Bronchial epithelial cell (primary cell): ENCODE measurements around the gene KATNAL1. TPM values are rescaled to one million over a fixed set of nuclear protein-coding genes. Genes with fewer than 3 reads are reported as not detected.
A peak's percentile ranks its signal among the peaks of the same experiment; 100 is the strongest.

Experiments used
- DNase-seq: peaks from one replicate; pipeline ENCODE4 v3.0.0-alpha.2; 2010; ENCODE audit warnings: low read depth
- FAIRE-seq: peaks from 2 replicates; lab custom pipeline; 2011; peaks lifted over from hg19 to GRCh38; lab: Jason Lieb, UNC
- H3K27me3 ChIP-seq: 2 replicates; pipeline ENCODE4 v1.5.1; 2011; ENCODE audit warnings: low read length; ENCODE audit not compliant: control insufficient read depth, insufficient read depth
- H3K36me3 ChIP-seq: 2 replicates; pipeline ENCODE4 v1.5.1; 2011; ENCODE audit warnings: low read length; ENCODE audit not compliant: control insufficient read depth, insufficient read depth
- H3K4me3 ChIP-seq: 2 replicates; pipeline ENCODE4 v1.5.1; 2011; ENCODE audit warnings: mild to moderate bottlenecking, low read depth, low read length, control low read depth
- CTCF ChIP-seq: IDR thresholded peaks from 2 replicates; pipeline ENCODE4 v1.5.1; 2011; ENCODE audit warnings: mild to moderate bottlenecking, moderate library complexity, low read length, control low read depth, inconsistent platforms; ENCODE audit not compliant: insufficient read depth, severe bottlenecking
- total RNA-seq: library from RNA; depleted of rRNA; stranded (reverse); fragments of >200 nt; gene quantifications from 2 replicates; pipeline ENCODE4 v1.2.1, GENCODE V29; 2014

The KATNAL1 gene
- total RNA-seq, 1 donor from 2014 or later: 5.5 TPM

DNA sequence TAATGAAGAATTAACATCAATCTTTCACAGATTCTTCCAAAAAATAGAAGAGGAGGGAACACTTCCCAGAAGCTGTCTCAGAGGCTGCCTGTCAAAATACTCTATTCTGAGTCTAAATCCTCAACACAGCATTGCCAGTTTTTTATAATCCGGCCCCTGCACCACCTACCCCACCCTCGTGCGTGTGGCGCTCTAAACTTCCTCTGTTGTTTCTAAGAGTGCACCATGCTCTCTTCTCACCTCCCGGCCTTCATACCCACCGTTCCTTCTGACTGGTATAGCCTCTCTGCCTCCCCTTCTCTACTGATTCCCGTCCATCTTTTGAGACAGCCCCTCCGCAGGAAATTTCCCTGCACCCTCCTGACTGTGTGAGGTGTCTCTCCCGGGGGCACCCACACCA lies 136.8 kb downstream of the KATNAL1 start:
- Histone ChIP-seq H3K4me3 (no peak overlapping the region), H3K27me3 (no peaks in the 10 kb centered on the region), H3K36me3 (no peaks in the 10 kb centered on the region)
- FAIRE-seq (no peak), DNase-seq (no peak)
- no peak for TF ChIP-seq CTCF

- no peaks in the 10 kb centered on the region for H3K27me3 ChIP-seq
- DNase-seq (no peak), FAIRE-seq (no peak)
- no peaks in the 10 kb centered on the region for H3K36me3 ChIP-seq
- H3K4me3 ChIP-seq: no peak overlapping the region
- TF ChIP-seq CTCF: no peak
Observed at GRCh38 chr13:30169442-30169841, 137.9 kb downstream of the KATNAL1 start.

GRCh38 chr13:30165796-30166195 lies 141.6 kb downstream of the KATNAL1 start:
- H3K27me3 ChIP-seq: no peaks in the 10 kb centered on the region
- no peak for TF ChIP-seq CTCF
- FAIRE-seq (no peak), DNase-seq (no peak)
- no peaks in the 10 kb centered on the region for H3K36me3 ChIP-seq
- no peak overlapping the region for H3K4me3 ChIP-seq

DNA sequence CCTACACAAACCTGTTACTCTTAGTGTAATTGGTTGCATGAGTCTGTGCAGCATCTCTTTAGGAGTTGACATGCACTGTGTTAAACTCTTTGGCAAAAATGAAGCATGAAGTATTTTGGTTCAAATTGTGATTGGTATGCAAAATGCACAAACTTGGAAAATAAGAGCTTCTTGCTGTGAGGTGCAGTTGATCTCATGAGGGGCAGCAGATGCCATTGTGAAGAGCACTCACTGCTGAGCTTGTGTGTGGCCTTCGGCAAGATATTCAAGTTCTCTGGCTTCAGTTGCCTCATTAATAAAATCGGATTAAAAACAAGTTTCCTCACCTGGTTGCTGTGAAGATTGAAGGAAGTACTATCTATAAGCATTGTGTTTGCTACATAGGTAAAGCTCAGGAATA lies 142.3 kb downstream of the KATNAL1 start:
- DNase-seq (no peak), FAIRE-seq (peak; percentile 79)
- Histone ChIP-seq H3K27me3 (no peaks in the 10 kb centered on the region), H3K4me3 (no peak overlapping the region), H3K36me3 (no peaks in the 10 kb centered on the region)
- no peak for TF ChIP-seq CTCF

GRCh38 chr13:30164146-30164545 lies 143.2 kb downstream of the KATNAL1 start:
- FAIRE-seq (no peak), DNase-seq (no peak)
- no peaks in the 10 kb centered on the region for H3K27me3 ChIP-seq
- H3K36me3 ChIP-seq: no peaks in the 10 kb centered on the region
- no peak for TF ChIP-seq CTCF
- no peak overlapping the region for H3K4me3 ChIP-seq

DNA sequence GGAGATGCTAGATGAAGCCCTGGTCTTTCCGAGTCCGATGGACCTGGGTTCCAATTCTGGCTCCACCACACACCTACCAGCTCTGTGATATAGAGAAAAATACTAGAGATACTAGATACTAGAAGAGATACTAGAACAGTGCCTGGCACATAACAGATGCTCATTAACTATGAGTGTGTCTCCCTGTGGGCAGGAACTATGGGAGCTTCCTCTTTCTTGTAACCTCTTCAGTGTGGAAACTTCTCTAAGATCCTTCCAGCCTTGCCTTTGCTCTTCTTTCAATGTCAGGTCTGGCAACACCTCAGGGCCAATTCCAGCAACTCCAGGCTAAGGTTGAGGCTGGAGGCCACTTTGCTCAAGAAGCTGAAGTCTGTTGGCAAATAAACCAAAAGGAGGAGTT lies 143.9 kb downstream of the KATNAL1 start:
- Histone ChIP-seq H3K4me3 (no peak overlapping the region), H3K27me3 (no peaks in the 10 kb centered on the region), H3K36me3 (no peaks in the 10 kb centered on the region)
- TF ChIP-seq CTCF: no peak
- DNase-seq (no peak), FAIRE-seq (no peak)
